ENCODE results near the gene NAA38. TPM values are rescaled to one million over a fixed set of nuclear protein-coding genes. Genes with fewer than 3 reads are reported as not detected.
A peak's percentile ranks its signal among the peaks of the same experiment; 100 is the strongest.

The NAA38 gene
- total RNA-seq, 1 donor from 2014 or later = 8.6 TPM

DNA sequence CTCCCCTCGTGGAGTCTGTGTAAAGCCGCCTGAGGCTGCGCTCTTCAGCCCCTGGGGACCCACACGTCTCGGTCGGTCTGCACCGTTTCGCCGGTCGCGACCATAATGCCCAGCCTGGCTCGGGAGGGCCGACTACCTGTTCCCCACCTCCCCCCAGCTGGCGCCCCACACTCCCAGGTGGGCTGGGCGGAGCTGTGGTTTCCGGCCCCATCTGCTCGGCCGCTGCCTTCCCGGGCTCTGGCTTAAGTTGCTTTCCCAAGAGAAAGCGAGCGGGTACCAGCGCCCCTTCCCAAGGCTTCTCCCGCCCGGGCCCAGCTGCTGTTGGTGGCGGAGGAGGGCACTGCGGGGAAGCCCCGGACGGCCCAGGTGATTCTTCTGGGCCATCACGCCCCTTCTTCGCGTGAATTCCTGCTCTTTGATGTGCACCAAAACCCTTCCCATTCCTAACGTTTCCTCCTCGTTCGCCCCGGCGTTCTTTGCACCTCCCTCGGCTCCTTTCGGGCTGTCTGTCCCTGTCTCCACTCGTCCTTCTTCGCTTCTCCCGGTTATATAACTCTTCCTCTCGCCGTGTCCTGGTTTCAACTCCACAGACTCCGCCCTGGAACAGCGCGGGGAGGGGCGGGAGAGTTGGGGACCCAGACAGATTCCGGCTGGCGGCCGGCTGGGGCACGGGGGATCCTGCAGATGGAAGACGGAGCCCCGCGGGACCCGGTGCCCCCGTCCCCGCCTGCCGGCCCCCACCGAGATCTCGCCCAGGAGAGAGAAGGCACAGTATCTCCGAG, 21.4 kb downstream of the NAA38 start:
- H3F3A ChIP-seq (ENCODE audit: low read depth) = peaks cover 57% of the 10 kb centered on the region
- H3K4me1 ChIP-seq = peaks cover 36% of the 10 kb centered on the region
- Mint-ChIP-seq H3K9me3 (no peaks in the 10 kb centered on the region), H3K36me3 (peaks cover 3% of the 10 kb centered on the region), H3K4me3 (peak overlapping the region; percentile 94), H3K4me1 (peaks cover 50% of the 10 kb centered on the region), H3K27ac (peak overlapping the region; percentile 98), H3K27me3 (ENCODE audit: insufficient read depth, low read depth) (peaks cover 6% of the 10 kb centered on the region)
- peak overlapping the region; percentile 71 for H3K4me3 ChIP-seq
- H3K27ac ChIP-seq = peak overlapping the region; percentile 80
- H3K27me3 ChIP-seq = peaks cover 26% of the 10 kb centered on the region
- H3K9ac ChIP-seq = peak overlapping the region; percentile 29
- peak overlapping the region; percentile 82 for H3K4me2 ChIP-seq
- H3K79me2 ChIP-seq (ENCODE audit: low read depth) = peaks cover 32% of the 10 kb centered on the region
- TF ChIP-seq EZH2 (IDR thresholded peaks at IDR 0.05) (no peak), EZH2phosphoT487 (IDR thresholded peaks at IDR 0.05) (no peak), CTCF (IDR thresholded peaks at IDR 0.05) (no peak)
- no peak overlapping the region for H2AFZ ChIP-seq (replicated peaks)
- H4K20me1 ChIP-seq (ENCODE audit: low read depth) = peaks cover 32% of the 10 kb centered on the region
- H3K36me3 ChIP-seq = no peaks in the 10 kb centered on the region
- H3K9me3 ChIP-seq (ENCODE audit: low read depth) = no peaks in the 10 kb centered on the region
- DNase-seq (ENCODE audit: low spot score) = peak; percentile 77

DNA sequence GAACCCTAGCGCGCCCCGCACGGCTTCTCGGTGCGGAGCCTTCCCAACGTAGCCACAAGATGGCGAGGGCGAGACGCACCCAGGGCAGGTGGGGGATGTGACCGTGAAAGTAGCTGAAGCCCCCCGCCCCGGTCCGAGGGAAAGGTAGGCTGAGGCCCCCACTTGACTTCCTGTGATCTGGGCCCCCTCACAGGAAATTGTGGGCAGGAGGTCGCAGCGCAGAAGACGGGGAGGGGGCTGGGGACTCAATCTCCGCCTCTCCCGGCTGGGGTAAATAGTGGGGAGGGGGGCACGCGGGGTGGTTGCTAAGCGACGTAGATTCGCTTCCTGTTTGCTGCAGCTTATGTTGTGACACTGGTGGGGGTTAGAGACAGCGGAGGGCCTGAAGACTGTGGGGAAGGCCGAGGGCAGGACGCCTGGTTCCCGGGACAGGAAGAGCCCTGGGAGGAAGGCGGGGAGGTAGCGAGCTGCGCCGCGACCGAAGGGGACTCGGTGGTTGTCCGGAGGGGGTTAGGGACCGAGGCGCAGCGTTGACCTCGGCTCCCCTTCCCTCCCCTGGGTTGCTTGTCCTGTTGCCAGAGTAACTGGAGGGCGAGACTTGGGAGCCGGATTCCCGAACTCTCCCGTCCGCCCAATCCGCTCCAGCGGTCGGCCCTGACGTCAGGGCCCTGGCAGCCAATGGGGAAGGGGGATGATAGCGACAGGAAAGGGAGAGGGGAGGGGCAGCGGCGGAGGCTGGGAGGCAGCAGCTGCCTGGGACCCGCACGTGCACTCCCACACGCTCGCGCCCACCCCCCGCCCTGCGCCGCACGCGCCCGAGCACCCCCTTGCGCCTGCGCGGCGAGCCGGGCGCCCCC, 22.2 kb downstream of the NAA38 start:
- DNase-seq (ENCODE audit: low spot score) = peak; percentile 99
- peaks cover 6% of the 10 kb centered on the region for H3K27me3 Mint-ChIP-seq (ENCODE audit: insufficient read depth, low read depth)
- peaks cover 41% of the 10 kb centered on the region for H3K4me1 Mint-ChIP-seq
- H4K20me1 ChIP-seq (ENCODE audit: low read depth) = peaks cover 24% of the 10 kb centered on the region
- no peaks in the 10 kb centered on the region for H3K9me3 Mint-ChIP-seq
- peak; percentile 84 for TF ChIP-seq CTCF (IDR thresholded peaks at IDR 0.05)
- TF ChIP-seq EZH2phosphoT487 (IDR thresholded peaks at IDR 0.05) = no peak
- TF ChIP-seq EZH2 (IDR thresholded peaks at IDR 0.05) = no peak
- peak overlapping the region; percentile 98 for H3K27ac Mint-ChIP-seq
- peaks cover 28% of the 10 kb centered on the region for H3K4me1 ChIP-seq
- no peaks in the 10 kb centered on the region for H3K36me3 Mint-ChIP-seq
- peaks cover 34% of the 10 kb centered on the region for H3K27me3 ChIP-seq
- peak overlapping the region; percentile 94 for H3K4me3 Mint-ChIP-seq
- no peaks in the 10 kb centered on the region for H3K9me3 ChIP-seq (ENCODE audit: low read depth)
- H3F3A ChIP-seq (ENCODE audit: low read depth) = peaks cover 49% of the 10 kb centered on the region
- H3K4me2 ChIP-seq = peak overlapping the region; percentile 91
- no peak overlapping the region for H3K27ac ChIP-seq
- H3K4me3 ChIP-seq = peak overlapping the region; percentile 71
- no peaks in the 10 kb centered on the region for H3K36me3 ChIP-seq
- H2AFZ ChIP-seq (replicated peaks) = no peak overlapping the region
- H3K79me2 ChIP-seq (ENCODE audit: low read depth) = peaks cover 24% of the 10 kb centered on the region
- no peak overlapping the region for H3K9ac ChIP-seq

GRCh38 chr17:7834542-7834956, 22.8 kb downstream of the NAA38 start:
- H2AFZ ChIP-seq (replicated peaks) = no peak overlapping the region
- Mint-ChIP-seq H3K4me3 (peak overlapping the region; percentile 94), H3K36me3 (no peaks in the 10 kb centered on the region), H3K27me3 (ENCODE audit: insufficient read depth, low read depth) (peaks cover 6% of the 10 kb centered on the region), H3K4me1 (peaks cover 35% of the 10 kb centered on the region), H3K9me3 (no peaks in the 10 kb centered on the region), H3K27ac (peak overlapping the region; percentile 98)
- peaks cover 43% of the 10 kb centered on the region for H3F3A ChIP-seq (ENCODE audit: low read depth)
- TF ChIP-seq EZH2 (IDR thresholded peaks at IDR 0.05) (no peak), CTCF (IDR thresholded peaks at IDR 0.05) (no peak), EZH2phosphoT487 (IDR thresholded peaks at IDR 0.05) (no peak)
- H3K79me2 ChIP-seq (ENCODE audit: low read depth) = peaks cover 18% of the 10 kb centered on the region
- peaks cover 40% of the 10 kb centered on the region for H3K27me3 ChIP-seq
- peaks cover 22% of the 10 kb centered on the region for H3K4me1 ChIP-seq
- no peaks in the 10 kb centered on the region for H3K36me3 ChIP-seq
- no peak for DNase-seq (ENCODE audit: low spot score)
- H3K4me3 ChIP-seq = peak overlapping the region; percentile 71
- H3K9me3 ChIP-seq (ENCODE audit: low read depth) = no peaks in the 10 kb centered on the region
- H3K4me2 ChIP-seq = peak overlapping the region; percentile 91
- no peak overlapping the region for H3K9ac ChIP-seq
- peaks cover 18% of the 10 kb centered on the region for H4K20me1 ChIP-seq (ENCODE audit: low read depth)
- H3K27ac ChIP-seq = no peak overlapping the region
